ENCODE data around the gene MRPS17. TPM values are rescaled to one million over a fixed set of nuclear protein-coding genes. Genes with fewer than 3 reads are reported as not detected.

Gene MRPS17
- total RNA-seq (2013; cell fraction: nucleolus; rRNA removed): 8.2 and 9.0 TPM in 2 replicates
- total RNA-seq (2014; rRNA removed) (29.9 and 31.3 TPM in 2 replicates), total RNA-seq (2014; rRNA removed; fragmentation: Illumina TruSeq; extraction: Trizol) (26.4 and 28.6 TPM in 2 replicates), total RNA-seq (2021) (18.7 and 23.1 TPM in 2 replicates), polyA plus RNA-seq (2011; rRNA removed) (28.6 and 32.2 TPM in 2 replicates), polyA plus RNA-seq (2014; fragmentation: Illumina TruSeq; extraction: Trizol) (25.8 and 26.2 TPM in 2 replicates), polyA plus RNA-seq (2014; fragmentation: Nextera tagmentation; extraction: Ambion mirVana) (10 to 100 TPM; 72.9 to 74.5 TPM), polyA plus RNA-seq (2014; rRNA removed) (23.7 and 28.5 TPM in 2 replicates), polyA plus RNA-seq (2016; fragmentation: Nextera tagmentation; extraction: Ambion mirVana) (10 to 100 TPM; 58.1 TPM), polyA minus RNA-seq (2011; rRNA and poly(A)+ RNA removed) (7.9 and 8.1 TPM in 2 replicates), Bru-seq, nascent RNA (percentile 72 among the genes with signal in this experiment), BruChase-seq, experiment 1, labeled RNA remaining after a 6-hour chase (percentile 74 among the genes with signal in this experiment), BruChase-seq, experiment 2, labeled RNA remaining after a 2-hour chase (percentile 88 among the genes with signal in this experiment)
- 16.1 TPM for polyA plus RNA-seq (2011; ENCODE audit: low read depth)
- polyA plus RNA-seq (2011; cell fraction: cytosol; rRNA removed): 15.3 and 16.2 TPM in 2 replicates
- 6.2 and 7.4 TPM in 2 replicates for polyA plus RNA-seq (2011; cell fraction: nucleus; rRNA removed)
- 15.4 and 18.3 TPM in 2 replicates for polyA plus RNA-seq (2012)
- polyA minus RNA-seq (2011; cell fraction: cytosol; rRNA and poly(A)+ RNA removed): 2.5 and 3.7 TPM in 2 replicates
- 5.0 and 7.8 TPM in 2 replicates for polyA minus RNA-seq (2011; cell fraction: nucleus; rRNA and poly(A)+ RNA removed)
- long read RNA-seq, experiment 1, transcript MRPS17-201 (3 exons, 1,845 nt): major isoform, 28 of 35 reads
- long read RNA-seq, experiment 1, partial matches to known transcripts: 4 of 35 reads
- long read RNA-seq, experiment 1, other reads (novel, unspliced or antisense): 3 of 35 reads
- long read RNA-seq, experiment 2, transcript MRPS17-201 (3 exons, 1,845 nt): major isoform, 74 of 86 reads
- long read RNA-seq, experiment 2, partial matches to known transcripts: 9 of 86 reads
- long read RNA-seq, experiment 2, other reads (novel, unspliced or antisense): 3 of 86 reads

- peaks cover 10% of the 10 kb centered on the region for H3K79me2 ChIP-seq (ENCODE audit: control insufficient read depth, insufficient read depth, low read length)
- peak; percentile 100 for ATAC-seq
- no peaks in the 10 kb centered on the region for H3K9me3 ChIP-seq (replicated peaks; ENCODE audit: control insufficient read depth, insufficient read depth, low read length)
- H3K27me3 ChIP-seq (replicated peaks in 1 of 2; ENCODE audit: control insufficient read depth in 2 of 2, insufficient read depth in 2 of 2, low read length in 1 of 2): no peaks in the 10 kb centered on the region
- H3K36me3 ChIP-seq (ENCODE audit: control insufficient read depth in 2 of 2, insufficient read depth in 2 of 2, low read length in 1 of 2): no peaks in the 10 kb centered on the region; a peak in 1 of 4 replicates
- H3K9ac ChIP-seq (ENCODE audit: control insufficient read depth, insufficient read depth, low read length): peak within 1 kb of the TSS; percentile 89
- H2AFZ ChIP-seq (ENCODE audit: control insufficient read depth, low read depth, low read length): peak within 1 kb of the TSS; percentile 87
- DNase-seq (ENCODE audit: low read depth, low spot score): peak; percentile 72
- BruUV-seq (replicated peaks): no TSS peak
- ChIA-PET POLR2A (interaction anchor here (0.5 to 0.9 kb wide), 4 partner anchors 19 to 182 kb away, joined by 3 to 10 read pairs (median 5); no protein-coding TSS in a partner anchor), CTCF (no interaction called here), SMC1A (ENCODE audit: uncharacterized antibody, unreplicated experiment) (interaction anchor here (1.3 kb wide), 1 partner anchor 25 kb away, joined by 3 read pairs; no protein-coding TSS in a partner anchor), RAD21 (ENCODE audit: unreplicated experiment) (no interaction called here)
- peak within 1 kb of the TSS; percentile 83 for H3K4me2 ChIP-seq (ENCODE audit: control insufficient read depth, insufficient read depth)
- WGBS (ENCODE audit: insufficient coverage, insufficient replicate concordance, low lambda C conversion rate, missing lambda C conversion rate): under 1% methylated on average over 43 of the region's 53 CpGs
- peak within 1 kb of the TSS; percentile 97 for H3K4me3 ChIP-seq
- FAIRE-seq: peak; percentile 96
- H3K4me1 ChIP-seq (ENCODE audit: control insufficient read depth, insufficient read depth, low read length): no peaks in the 10 kb centered on the region
- H4K20me1 ChIP-seq (ENCODE audit: control insufficient read depth, insufficient read depth): no peaks in the 10 kb centered on the region
- in situ Hi-C loops (cut with MboI): no loop called here
- intact Hi-C loops (cut with micrococcal nuclease; ENCODE audit: unreplicated experiment): loop anchor here (2.0 to 5.0 kb wide), 3 partner anchors 49 to 121 kb away; partner anchors contain the start of gene ZNF713
- H3K27ac ChIP-seq (ENCODE audit: control insufficient read depth, insufficient read depth): peak within 1 kb of the TSS; percentile 87
- no peak for TF ChIP-seq MTA2 (IDR thresholded peaks at IDR 0.05; ENCODE audit: low read depth)
- TF ChIP-seq ZBTB33 (IDR thresholded peaks at IDR 0.05): no peak
- no peak for TF ChIP-seq BCL11A (IDR thresholded peaks at IDR 0.05; ENCODE audit: low read depth, low read length)
- no peak for TF ChIP-seq HDAC6 (IDR thresholded peaks at IDR 0.05; ENCODE audit: unreplicated experiment)
- TF ChIP-seq SIX5 (IDR thresholded peaks at IDR 0.05; ENCODE audit: low read depth, low read length, severe bottlenecking): peak; percentile 31
- TF ChIP-seq REST (IDR thresholded peaks at IDR 0.05; ENCODE audit: low read depth, low read length): no peak
- no peak for TF ChIP-seq PRDM15 (CRISPR knock-in tag; IDR thresholded peaks at IDR 0.05)
Observed at GRCh38 chr7:55951637-55952351, at the start of gene MRPS17. MRPS17 (plus strand) TSS chr7:55951877; CDS start chr7:55953196, 1,319 bp downstream.
